Measurements from ENCODE around the gene FBRS.
"Not testable (repeated sequence)": the region's sequence is repeated elsewhere in the genome, so short reads cannot be mapped to it uniquely, and the experiment has no call there.

FBRS gene

GRCh38 chr16:30657866-30658730 lies at the start of gene FBRS:
TSS of gene FBRS (plus strand) at chr16:30658431. CDS start at chr16:30659519, 1,088 bp downstream.
- DNase-seq = peak; percentile 95 to 96

DNA sequence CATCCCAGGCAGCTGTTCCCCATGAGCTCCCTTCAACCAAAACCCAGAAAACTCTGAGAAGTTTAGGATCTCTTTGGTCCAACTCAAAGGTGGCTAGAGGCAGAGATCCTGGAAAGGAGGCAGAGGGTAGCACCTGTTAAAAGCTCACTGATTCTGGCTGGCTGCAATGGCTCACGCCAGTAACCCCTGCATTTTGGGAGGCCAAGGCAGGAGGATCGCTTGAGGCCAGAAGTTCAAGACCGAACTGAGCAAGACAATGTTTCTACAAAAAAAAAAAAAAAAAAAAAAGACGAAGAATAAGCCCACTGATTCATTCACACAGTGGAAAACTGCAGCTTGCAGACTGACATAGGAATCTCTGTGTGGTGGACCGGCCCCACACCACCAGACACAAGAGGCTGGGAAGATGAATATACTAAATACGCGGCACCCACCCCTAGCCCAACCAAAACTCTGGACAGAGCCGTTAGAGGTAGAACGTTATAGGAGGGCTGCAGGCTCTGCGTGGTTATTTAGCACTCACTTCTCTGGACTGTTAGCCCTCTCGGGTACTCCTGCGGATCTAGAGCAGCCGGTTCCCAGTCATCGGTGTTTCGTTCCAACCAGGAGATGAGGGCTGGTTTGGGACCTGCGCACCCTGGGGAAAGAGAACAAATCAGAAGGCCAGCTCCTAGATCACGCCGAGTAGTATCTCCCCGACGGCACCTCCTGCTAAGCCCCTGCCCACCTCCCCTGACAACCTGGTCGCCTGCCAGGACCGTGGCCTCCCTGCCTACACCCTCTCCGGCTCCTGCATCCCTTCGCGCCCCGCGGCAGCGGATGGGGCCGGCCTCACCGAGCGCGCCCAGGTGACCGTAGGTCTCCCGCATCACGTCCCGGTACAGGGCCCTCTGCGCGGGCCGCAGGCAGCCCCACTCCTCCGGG lies 49.0 kb upstream of the FBRS start:
- no peak for DNase-seq

- peak; percentile 81 to 86 for DNase-seq
Measured at GRCh38 chr16:30609926-30610839, 48.0 kb upstream of the FBRS start, which contains the start of gene ZNF689. TSS of gene ZNF689 (minus strand) at chr16:30610389. CDS start at chr16:30610041, 348 bp downstream.

DNA sequence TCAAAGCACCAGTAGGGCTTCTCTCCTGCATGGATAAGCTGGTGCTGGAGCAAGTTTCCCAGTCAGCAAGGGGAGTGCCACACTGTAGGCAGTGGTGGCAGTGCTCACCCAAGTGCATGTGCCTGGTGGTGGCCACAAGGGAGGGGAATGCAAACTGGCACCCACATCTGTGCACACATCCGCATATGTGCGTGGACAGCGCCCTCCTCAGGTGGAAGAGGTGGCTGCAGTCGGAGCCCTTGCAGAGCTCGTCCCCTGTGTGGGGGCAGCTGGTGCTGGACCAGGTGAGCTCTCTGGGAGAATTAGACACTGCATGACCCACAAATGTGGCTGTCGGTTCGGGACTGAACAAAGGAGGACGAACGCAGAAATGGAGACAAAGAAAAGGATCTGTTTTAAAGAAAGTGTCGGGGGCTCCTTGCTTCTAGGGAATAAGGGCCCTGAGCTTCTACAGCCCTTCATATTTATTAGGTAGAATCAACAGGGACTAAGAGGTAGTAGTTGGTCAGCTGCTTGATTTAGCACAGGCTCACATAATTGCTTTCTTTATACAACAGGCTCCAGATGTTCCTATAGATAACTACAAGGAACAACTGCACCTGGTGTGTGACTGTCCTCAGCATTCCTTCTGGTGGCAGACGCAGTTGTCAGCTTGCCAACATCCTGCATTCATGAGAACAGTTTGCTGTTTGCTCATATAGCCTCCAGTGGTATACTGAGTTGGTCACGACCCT lies 42.7 kb upstream of the FBRS start:
- no peak for DNase-seq

DNA sequence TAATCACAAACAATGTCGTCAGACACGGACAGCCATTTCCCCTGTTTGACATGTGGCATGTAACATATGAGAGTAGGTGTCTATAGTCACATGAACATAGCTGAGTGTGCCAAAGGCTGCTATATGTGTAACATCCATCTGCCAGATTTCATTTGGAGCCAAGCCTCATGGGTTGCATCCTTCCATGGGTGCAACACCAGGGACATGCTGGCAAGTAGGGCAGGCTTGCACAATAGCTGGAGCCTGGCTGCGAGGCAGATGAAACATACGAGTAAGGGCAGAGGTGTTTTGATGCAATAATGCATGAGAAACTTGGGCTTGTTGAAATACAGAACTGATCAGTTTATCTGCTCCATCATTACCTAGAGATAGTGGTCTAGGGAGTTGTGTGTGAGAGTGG lies 39.0 kb upstream of the FBRS start:
- no peak for DNase-seq

DNA sequence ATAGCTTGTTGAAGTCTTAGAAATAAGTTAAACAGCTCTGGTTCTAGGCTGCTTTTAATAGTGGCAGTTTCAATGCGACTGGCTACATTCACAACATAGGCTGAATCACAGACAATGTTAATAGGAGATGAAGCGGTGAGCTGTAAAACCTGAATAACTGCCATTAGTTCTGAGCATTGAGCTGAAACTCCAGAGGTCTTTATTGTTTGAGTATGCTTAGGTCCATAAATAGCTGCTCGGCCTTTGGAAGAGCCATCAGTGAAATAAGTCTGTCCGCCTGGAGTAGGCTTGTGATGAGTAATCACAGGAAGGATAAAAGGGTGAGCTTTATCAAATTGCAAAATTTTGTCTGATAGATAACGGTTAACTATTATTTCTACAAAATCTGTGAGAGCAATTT lies 38.6 kb upstream of the FBRS start:
- no peak for DNase-seq

DNA sequence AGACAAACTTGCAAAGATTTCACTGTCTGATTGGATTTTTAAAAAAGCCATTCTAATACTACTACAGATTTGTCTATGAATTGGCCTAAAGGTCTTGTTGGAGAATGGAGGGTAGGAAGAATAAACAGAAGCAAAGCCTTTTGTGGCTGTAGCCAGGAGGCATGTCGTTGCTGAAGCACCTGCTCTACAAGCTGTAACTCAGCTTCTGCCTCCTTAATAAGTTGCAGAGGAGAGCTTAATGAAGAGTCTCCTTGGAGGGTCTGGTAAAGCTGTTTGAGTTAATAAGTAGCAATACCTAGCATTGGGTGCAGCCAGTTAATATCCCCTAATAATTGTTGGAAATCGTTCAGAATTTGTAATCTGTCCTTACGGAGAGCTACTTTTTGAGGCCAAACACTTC lies 38.1 kb upstream of the FBRS start:
- DNase-seq = no peak

GRCh38 chr16:30621765-30622164 lies 36.5 kb upstream of the FBRS start:
- no peak for DNase-seq

DNA sequence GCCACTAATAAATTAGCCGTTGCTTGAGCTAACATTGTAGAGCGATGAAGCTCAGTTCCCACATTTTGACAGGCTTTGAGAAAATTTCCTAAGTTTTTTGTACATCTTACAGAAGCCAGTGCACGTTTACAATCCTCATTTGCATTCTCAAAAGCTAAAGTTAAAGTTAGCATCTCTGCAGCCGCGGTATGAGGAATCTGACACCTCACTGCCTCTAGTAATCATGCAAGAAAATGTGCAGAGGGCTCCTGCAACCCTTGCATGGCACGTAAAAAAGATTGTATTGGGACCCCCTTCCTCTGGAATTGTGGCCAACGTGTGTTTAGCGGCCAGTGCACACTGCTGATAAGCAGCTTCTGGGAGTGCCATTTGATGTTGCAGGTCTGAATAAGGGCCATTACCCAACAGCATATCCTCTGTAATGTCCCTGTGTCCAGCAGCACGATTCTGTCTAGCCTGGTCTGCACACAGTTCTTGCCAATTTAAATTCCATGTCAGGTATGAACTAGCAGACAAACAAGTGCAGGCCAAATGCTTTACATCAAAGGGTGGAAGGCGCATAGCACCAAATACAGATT lies 35.7 kb upstream of the FBRS start:
- DNase-seq = no peak

- DNase-seq = no peak
Measured at GRCh38 chr16:30623536-30624283, 34.5 kb upstream of the FBRS start.

- no peak for DNase-seq
Measured at GRCh38 chr16:30626236-30626635, 32.0 kb upstream of the FBRS start.

DNA sequence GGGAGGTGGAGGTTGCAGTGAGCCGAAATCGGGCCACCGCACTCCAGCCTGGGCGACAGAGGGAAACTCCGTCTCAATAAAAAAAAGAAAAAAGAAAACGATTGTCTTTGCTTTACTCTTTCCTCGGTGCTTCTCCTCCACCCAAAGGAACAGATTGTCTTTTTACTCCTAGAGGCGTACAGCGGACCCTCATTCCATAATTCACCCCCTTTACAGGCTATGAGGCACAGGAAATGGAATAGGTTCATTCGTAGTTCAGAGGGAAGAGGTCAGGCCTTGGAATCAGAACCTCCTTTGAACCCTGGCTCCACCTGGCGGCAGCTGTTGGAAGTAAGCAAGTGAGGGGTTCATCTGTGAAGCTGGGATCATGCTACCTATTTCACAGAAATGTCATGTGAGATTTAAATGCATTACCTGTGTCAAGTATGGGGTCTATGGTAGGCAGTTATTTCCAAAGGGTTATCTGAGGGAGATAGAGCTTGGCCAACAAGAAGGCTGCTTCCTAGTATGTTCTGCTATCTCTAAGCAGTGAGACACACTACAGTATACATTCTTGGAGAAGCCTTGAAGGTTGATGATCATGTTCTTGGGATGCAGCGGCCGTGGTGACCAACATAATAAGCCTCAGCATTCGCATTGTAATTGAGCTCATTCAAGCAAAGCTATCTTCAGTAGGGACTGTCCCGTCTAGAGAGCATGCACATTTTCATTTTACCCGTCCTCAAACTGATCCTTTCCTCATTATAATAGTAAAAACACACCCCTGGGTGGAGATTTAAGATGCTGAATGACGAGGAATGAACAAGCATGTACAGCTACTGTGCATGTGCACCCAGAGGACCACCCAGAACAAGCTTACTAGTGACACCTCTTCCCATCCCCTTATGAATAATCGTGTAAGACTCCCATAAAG lies 29.3 kb upstream of the FBRS start:
- peak; percentile 41 to 70 for DNase-seq

DNA sequence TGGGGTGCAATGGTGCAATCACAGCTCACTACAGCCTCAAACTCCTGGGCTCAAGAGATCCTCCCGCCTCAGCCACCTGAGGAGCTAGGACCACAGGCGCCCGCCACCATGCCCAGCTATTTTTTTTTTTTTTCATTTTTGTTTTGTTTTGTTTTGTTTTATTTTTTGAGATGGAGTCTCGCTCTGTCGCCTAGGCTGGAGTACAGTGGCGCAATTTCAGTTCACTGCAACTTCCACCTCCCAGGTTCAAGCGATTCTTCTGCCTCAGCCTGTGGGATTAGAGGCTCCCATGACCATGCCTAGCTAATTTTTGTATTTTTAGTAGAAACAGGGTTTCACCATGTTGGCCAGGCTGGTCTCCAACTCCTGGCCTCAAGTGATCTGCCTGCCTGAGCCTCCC lies 25.8 kb upstream of the FBRS start:
- DNase-seq = not testable (repeated sequence)

DNA sequence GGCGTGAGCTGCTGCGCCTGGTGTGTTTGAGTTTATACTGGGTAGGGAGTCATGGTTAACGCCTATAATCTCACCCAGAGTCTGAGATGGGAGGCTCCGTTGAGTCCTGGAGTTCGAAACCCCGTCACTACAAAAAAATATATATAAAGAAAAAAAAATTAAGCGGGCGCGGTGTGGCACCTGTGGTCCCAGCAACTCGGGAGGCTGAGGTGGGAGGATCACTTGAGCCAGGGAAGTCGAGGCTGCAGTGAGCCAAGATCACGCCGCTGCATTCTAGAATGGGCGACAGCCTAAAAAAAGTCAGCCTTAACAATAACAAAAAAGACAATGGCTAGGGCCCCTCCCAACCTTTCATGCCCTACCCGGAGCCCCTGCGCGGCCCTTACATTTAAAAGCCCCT lies 24.7 kb upstream of the FBRS start:
- DNase-seq = no peak

DNA sequence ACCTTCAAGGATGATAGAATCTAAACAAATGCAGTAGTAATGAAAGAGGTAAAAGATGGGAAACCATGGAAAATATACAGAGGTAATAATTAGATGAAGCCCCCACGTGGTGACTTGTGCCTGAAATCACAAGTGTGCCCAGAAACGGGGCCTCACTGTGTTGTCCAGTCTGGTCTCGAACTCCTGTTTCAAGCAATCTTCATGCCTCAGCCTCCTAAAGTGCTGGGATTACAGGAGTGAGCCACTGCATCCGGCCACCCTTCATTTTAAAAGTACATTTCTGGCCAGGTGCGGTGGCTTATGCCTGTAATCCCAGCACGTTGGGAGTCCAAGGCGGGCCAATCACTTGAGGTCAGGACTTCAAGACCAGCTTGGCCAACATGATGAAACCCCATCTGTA lies 21.6 kb upstream of the FBRS start:
- no peak for DNase-seq

DNA sequence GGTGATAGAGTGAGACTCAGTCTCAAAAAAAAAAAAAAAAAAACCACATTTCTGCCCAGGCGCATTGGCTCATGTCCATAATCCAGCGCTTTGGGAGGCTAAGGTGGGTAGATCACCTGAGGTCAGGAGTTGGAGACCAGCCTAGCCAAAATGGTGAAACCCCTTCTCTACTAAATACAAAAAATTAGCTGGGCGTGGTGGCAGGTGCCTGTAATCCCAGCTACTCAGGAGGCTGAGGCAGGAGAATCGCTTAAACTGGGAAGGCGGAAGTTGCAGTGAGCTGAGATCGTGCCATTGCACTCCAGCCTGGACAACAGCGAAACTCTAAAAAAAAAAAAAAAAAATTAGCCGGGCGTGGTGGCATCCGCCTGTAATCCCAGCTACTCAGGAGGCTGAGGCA lies 21.1 kb upstream of the FBRS start:
- DNase-seq = not testable (repeated sequence)

- no peak for DNase-seq
Measured at GRCh38 chr16:30637944-30638343, 20.3 kb upstream of the FBRS start.

DNA sequence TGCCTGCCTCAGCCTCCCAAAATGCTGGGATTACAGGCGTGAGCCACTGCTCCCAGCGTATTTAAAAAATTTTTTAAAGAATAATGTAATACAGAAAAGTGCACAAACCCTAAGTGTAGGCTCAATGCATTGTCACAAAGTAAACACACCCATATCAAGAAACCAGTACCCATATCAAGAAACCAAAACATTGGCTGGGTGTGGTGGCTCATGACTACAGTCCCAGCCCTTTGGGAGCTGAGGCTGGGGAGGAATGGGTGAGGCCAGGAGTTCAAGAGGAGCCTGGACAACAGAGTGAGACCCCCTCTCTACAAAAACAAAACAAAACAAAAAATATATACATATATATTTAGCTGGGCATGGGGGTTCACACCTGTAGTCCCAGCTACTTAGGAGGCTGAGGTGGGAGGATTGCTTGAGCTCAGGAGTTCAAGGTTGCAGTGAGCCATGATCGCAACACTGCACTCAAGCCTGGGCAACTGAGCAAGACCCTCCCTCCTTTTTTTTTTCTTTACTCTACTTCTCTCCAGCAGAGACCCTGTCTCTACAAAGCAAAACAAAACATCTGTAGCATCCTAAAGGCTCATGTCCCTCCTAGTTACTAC lies 16.8 kb upstream of the FBRS start:
- DNase-seq = no peak

- no peak for DNase-seq
Measured at GRCh38 chr16:30644334-30644830, 13.8 kb upstream of the FBRS start.
